NCI-H146 treated with DMSO at 0.1 percent for 48 hours (cell line): ENCODE measurements around the gene CYP2J2.
"Not testable (repeated sequence)": the region's sequence is repeated elsewhere in the genome, so short reads cannot be mapped to it uniquely, and the experiment has no call there.

Source experiments
- DNase-seq: peaks from one replicate; lab custom pipeline; 2025; ENCODE audit not compliant: unreplicated experiment; lab: John Stamatoyannopoulos, UW

Gene CYP2J2

GRCh38 chr1:59877108-59877682, 49.4 kb downstream of the CYP2J2 start:
- no peak for DNase-seq

- no peak for DNase-seq
Observed at GRCh38 chr1:59871746-59872145, 54.8 kb downstream of the CYP2J2 start.

- DNase-seq = no peak
Observed at GRCh38 chr1:59866462-59866861, 60.1 kb downstream of the CYP2J2 start.

- no peak for DNase-seq
Observed at GRCh38 chr1:59857679-59858354, 68.8 kb downstream of the CYP2J2 start.

- peak; percentile 40 for DNase-seq
Observed at GRCh38 chr1:59856725-59857338, 69.7 kb downstream of the CYP2J2 start.

GRCh38 chr1:59855297-59855696, 71.3 kb downstream of the CYP2J2 start:
- not testable (repeated sequence) for DNase-seq

- DNase-seq = no peak
Observed at GRCh38 chr1:59852117-59852516, 74.5 kb downstream of the CYP2J2 start.

GRCh38 chr1:59846895-59847282, 79.7 kb downstream of the CYP2J2 start:
- no peak for DNase-seq

- DNase-seq = no peak
Observed at GRCh38 chr1:59846209-59846894, 80.2 kb downstream of the CYP2J2 start.

GRCh38 chr1:59845091-59845490, 81.5 kb downstream of the CYP2J2 start:
- DNase-seq = no peak
